Choroid plexus epithelial cell (primary cell): ENCODE measurements around the gene TBX4.

Experiments used
- DNase-seq: peaks from one replicate; pipeline ENCODE4 v3.0.0-alpha.2; 2010; ENCODE audit warnings: low read depth
- H3K4me3 ChIP-seq: 2 replicates; pipeline ENCODE4 v1.5.1; 2011; ENCODE audit warnings: low read depth, mild to moderate bottlenecking, control low read depth, low read length, moderate library complexity
- TF ChIP-seq, protein P1 (sequence below): conservative IDR thresholded peaks from 2 replicates; pipeline ENCODE4 v1.5.1; 2011; ENCODE audit warnings: low read depth, mild to moderate bottlenecking, control low read depth, inconsistent platforms, low read length, moderate library complexity

TBX4 gene

DNA sequence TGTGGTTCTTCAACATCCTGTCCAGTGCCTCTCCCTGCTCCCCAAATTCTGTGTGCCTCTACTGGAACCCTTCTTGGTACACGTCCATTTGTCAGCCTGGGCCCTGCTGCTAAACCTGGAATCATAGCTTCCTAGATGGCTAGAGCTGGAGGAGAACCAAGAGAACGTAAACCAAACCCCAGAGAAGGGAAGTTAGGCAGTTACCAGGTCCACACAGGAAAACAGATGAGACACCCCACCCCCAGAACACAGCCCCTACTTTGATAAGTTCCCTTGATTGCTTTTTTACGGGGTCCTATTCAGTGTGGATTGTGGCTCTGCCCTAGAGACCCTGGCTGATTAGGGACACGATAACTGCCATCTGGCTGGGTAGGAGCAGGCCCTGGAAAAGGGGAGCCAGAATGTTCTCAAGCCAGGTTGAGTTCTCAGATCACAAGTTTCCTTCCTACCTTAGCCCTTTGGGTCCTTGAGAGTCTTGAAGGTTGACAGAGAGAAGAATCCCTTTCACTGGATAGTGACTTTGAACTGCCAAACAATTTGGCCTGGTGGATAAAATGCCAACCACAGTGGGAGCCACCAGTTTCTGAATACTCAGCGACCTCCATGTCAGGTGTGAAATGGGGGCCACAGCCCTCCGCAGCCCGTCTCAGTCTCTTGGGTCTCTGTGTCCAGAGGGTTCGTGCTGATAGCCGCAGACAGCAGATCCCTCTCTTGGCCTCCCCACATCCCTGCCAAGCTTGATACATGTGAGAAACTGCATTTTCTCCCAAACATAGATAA, 7.9 kb downstream of the TBX4 start:
- no peak for DNase-seq
- no peak overlapping the region for H3K4me3 ChIP-seq
- TF ChIP-seq, protein P1, sequence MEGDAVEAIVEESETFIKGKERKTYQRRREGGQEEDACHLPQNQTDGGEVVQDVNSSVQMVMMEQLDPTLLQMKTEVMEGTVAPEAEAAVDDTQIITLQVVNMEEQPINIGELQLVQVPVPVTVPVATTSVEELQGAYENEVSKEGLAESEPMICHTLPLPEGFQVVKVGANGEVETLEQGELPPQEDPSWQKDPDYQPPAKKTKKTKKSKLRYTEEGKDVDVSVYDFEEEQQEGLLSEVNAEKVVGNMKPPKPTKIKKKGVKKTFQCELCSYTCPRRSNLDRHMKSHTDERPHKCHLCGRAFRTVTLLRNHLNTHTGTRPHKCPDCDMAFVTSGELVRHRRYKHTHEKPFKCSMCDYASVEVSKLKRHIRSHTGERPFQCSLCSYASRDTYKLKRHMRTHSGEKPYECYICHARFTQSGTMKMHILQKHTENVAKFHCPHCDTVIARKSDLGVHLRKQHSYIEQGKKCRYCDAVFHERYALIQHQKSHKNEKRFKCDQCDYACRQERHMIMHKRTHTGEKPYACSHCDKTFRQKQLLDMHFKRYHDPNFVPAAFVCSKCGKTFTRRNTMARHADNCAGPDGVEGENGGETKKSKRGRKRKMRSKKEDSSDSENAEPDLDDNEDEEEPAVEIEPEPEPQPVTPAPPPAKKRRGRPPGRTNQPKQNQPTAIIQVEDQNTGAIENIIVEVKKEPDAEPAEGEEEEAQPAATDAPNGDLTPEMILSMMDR, result no peak

DNA sequence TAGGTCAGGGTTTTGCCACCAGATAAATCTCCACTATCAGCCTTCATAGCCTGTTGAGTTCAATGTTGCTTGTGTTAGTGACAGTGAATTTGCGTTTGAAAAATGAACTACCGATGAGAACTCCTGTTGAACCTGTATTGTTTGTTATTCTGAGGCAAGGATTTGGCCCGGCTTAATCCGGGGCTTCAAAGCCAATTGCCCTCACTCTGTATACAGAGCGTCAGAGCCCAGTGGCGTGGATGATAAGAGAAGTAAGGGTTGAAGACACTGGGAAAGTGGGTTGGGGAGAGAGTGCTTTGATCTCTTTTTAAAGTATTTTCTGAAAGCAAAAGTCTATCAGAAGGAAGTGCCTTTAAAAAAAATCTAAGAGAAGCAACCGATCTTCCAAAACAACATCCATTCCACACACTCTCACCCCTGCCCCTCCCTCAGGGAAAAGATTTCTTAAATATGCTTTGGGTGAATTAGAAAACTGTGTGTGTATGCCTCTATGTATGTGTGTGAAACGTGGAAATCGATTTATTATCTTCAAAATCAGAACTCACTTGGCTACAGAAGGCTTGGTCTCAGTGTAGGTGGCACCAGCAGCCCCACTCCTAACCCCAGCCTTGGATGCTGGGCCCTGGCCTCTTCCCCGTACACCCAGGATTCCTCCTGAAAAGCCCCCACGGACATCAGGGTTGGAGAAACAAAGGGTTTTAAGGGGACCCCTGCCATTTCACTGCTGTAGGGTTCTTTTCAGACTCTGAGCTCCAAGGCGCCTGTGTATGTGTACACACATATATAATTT, 8.8 kb downstream of the TBX4 start:
- H3K4me3 ChIP-seq, result no peak overlapping the region
- TF ChIP-seq, protein P1, result no peak
- no peak for DNase-seq

DNA sequence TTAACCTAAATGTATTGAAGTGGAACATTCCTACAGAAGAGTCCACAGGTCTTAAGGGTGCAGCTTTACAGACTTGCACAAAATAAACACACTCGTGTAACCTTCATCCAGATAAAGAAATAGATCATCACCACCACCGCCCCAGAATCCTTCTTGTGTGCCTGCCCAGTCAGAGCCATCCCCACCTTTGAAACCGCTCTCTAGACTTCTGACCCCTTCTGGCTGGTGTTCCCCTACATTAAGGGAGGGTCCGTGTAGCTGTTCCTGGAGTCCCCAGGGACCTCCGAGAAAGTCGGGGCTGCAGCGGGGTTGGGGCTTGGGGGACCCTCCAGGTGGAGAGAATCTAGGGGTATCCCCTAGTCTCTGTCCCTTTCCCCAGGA, 9.4 kb downstream of the TBX4 start:
- no peak for DNase-seq
- H3K4me3 ChIP-seq, result no peak overlapping the region
- TF ChIP-seq, protein P1, result no peak

DNA sequence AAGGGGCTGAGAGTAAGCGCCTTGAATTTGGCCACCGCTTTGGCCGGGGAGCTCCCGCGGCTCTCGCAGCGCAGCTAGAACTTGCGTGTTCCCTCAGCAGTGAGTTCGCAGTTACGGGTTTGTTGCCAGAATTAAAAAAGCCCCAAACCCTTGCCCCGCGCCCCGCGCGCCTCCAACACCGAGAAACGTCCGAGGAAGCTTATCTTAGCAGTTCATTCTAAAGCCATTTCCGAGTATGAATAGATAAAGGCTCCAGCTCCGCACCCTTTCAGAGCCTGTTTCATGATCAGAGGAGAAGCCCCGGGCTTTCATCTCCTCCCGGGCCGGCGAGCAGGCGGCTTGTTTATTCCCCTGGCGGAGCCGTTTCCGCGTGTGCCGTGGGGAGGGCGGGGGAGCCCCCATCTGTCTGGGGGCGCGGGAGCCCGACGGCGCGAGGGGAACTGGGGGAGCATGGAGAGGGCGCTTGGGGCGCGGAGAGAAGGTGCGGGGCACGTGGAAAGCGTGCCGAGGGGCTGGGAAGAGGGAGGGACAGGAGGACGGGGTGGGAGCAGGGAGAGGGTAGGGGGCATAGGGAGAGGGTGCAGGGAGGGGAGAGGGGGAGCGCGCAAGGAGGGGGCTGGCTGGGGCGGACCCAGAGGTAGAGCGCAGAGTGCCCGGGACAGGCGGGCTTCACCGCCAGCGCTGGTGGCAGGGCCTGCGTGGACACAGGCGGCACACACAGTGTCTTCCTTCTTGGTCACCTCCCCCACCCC, 9.9 kb downstream of the TBX4 start:
- H3K4me3 ChIP-seq, result no peak overlapping the region
- DNase-seq, result no peak
- TF ChIP-seq, protein P1, result no peak

DNA sequence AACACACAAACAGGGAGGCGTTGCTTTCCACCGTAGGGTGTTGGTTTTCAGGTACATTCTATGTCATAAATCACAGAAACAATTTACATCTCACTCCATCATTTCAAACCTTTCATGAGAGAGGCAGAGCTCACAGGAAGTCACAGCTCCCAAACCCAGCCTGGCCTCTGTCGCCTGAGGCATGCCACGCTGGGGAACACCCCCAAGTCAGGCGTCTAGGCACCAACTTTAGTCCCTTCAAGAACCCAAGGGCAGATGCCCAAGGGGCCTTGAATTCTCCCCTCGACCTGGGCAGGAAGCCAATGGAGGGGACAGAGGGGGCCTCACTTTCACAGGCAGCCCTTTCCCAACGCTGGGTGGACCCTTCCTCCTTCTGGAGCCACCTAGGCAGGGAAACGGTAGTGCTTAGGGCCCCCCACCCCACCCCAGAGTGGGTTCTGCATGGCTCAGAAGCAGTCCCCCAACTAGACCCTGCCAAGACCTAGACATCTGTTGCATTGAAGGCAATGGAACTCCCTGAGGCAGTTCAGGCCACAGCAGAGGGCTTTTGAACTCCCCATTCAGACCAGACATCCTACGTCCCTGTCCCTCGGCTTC, 10.6 kb downstream of the TBX4 start:
- H3K4me3 ChIP-seq, result no peak overlapping the region
- no peak for DNase-seq
- TF ChIP-seq, protein P1, result no peak

DNA sequence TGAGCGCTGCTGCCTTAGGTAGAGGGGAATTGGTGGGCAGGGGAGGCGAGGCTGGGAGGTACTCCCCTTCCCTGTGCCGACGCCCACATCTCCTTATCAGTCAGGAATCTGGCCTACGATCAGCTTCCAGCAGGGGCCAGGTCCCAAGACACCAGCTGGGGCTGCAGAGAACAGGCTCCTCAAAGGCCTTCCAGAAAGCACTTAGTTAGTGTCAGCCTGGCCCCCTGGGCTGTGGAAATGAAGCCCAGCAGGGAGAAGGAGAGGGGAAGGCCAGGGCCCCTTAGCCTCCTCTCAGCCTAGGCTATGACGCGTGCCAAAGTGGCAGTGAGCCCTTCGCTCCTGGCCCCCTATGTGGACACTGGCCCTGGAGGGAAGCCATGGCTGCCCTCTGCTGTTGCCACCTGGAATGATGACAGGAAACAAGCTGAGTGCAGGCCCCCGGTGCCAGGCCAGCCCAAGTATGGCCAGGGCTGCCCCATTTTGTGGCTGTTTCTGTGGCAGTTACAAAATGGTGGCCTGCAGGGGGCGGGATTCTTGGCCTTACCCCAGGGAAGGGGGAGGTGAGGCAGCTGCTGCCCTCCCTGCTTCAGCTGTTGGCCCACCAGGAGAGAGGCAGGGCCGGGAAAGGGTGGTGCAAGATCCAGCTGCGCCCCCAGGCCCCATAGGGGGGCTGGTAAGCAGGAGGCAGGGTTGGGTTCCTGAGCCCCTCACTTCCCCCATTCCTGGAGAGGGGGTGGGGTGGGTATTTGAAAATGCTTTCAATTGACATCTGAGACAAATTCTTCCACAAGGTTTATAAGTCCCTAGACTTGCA, 11.3 kb downstream of the TBX4 start:
- TF ChIP-seq, protein P1, result peak; percentile 42
- no peak overlapping the region for H3K4me3 ChIP-seq
- DNase-seq, result no peak
